OCI-LY1 (cell line): Measurements from ENCODE around the gene COBL.

Experiments
- EZH2 ChIP-seq: fragments of 200-600 bp; sonication (generic), shearing (Covaris generic); IDR thresholded peaks from 2 replicates; pipeline ENCODE4 v1.8.0; 2017; ENCODE audit warnings: borderline replicate concordance, mixed run types, mild to moderate bottlenecking, antibody characterized with exemption, low read length, moderate library complexity, mixed read lengths
- TF ChIP-seq, protein P1 (sequence below): fragments of 200-600 bp; sonication (generic), shearing (Covaris generic); IDR thresholded peaks from 2 replicates; pipeline ENCODE4 v1.5.1; 2017; ENCODE audit warnings: mild to moderate bottlenecking, antibody characterized with exemption, low read length, moderate library complexity, mixed read lengths

DNA sequence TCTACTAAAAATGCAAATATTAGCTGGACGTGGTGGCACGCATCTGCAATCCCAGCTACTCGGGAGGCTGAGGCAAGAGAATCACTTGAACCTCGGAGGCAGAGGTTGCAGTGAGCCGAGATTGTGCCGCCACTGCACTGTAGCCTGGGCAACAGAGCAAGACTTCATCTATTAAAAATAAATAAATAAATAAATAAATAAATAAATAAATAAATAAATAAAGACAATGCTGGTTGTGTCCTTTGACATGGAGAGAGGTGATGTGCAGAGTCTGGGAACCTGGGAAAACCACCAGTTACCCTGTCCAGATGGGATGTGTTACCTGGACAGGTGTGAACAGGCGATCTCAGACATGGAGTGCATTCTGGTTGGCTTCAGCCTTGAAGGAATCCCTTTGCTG lies 102.5 kb downstream of the COBL start:
- TF ChIP-seq, protein P1, sequence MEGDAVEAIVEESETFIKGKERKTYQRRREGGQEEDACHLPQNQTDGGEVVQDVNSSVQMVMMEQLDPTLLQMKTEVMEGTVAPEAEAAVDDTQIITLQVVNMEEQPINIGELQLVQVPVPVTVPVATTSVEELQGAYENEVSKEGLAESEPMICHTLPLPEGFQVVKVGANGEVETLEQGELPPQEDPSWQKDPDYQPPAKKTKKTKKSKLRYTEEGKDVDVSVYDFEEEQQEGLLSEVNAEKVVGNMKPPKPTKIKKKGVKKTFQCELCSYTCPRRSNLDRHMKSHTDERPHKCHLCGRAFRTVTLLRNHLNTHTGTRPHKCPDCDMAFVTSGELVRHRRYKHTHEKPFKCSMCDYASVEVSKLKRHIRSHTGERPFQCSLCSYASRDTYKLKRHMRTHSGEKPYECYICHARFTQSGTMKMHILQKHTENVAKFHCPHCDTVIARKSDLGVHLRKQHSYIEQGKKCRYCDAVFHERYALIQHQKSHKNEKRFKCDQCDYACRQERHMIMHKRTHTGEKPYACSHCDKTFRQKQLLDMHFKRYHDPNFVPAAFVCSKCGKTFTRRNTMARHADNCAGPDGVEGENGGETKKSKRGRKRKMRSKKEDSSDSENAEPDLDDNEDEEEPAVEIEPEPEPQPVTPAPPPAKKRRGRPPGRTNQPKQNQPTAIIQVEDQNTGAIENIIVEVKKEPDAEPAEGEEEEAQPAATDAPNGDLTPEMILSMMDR = no peak
- no peak for TF ChIP-seq EZH2
